GM12874 (cell line): ENCODE results near the gene PPP2R1B.

ENCODE experiments used
- CTCF ChIP-seq: IDR thresholded peaks from 2 replicates; pipeline ENCODE4 v1.5.1; 2011; ENCODE audit warnings: low read depth, mild to moderate bottlenecking, control low read depth, low read length, moderate library complexity; ENCODE audit not compliant: insufficient read depth

Gene PPP2R1B

GRCh38 chr11:111720801-111721494, 45.2 kb downstream of the PPP2R1B start:
- TF ChIP-seq CTCF = no peak

- TF ChIP-seq CTCF = no peak
Observed at GRCh38 chr11:111719379-111719778, 46.8 kb downstream of the PPP2R1B start.

GRCh38 chr11:111718859-111719258, 47.3 kb downstream of the PPP2R1B start:
- no peak for TF ChIP-seq CTCF

GRCh38 chr11:111718436-111718835, 47.8 kb downstream of the PPP2R1B start:
- TF ChIP-seq CTCF = no peak

- TF ChIP-seq CTCF = no peak
Observed at GRCh38 chr11:111715142-111715816, 50.9 kb downstream of the PPP2R1B start.

GRCh38 chr11:111714522-111714921, 51.7 kb downstream of the PPP2R1B start:
- no peak for TF ChIP-seq CTCF

GRCh38 chr11:111707691-111708067, 58.5 kb downstream of the PPP2R1B start:
- no peak for TF ChIP-seq CTCF
